Lower leg skin (tissue), 4 donors: ENCODE measurements around the gene ACP3. TPM values are rescaled to one million over a fixed set of nuclear protein-coding genes. Genes with fewer than 3 reads are reported as not detected.

ENCODE experiments used
- DNase-seq, 2 donors: peaks; one replicate each; pipeline ENCODE4 v3.0.0-alpha.2; 2019; ENCODE audit warnings: low spot score in 2 of 2
- H3K4me3 ChIP-seq: fragments of 200-600 bp; sonication (generic); 2 replicates; pipeline ENCODE4 v1.5.1; 2017; ENCODE audit warnings: mild to moderate bottlenecking, low read depth; ENCODE audit not compliant: poor library complexity, severe bottlenecking
- POLR2A ChIP-seq, 2 donors: fragments of 450-650 bp; IDR thresholded peaks; one replicate each; pipeline ENCODE4 v1.6.1; 2016 to 2017; ENCODE audit warnings: antibody characterized with exemption in 2 of 2, mild to moderate bottlenecking in 1 of 2, moderate library complexity in 1 of 2
- WGBS, 2 donors: methylation state at CpG; one replicate each; pipeline ENCODE4 v1.1.5; 2018; 5-methylcytosine and 5-hydroxymethylcytosine counted together
- intact Hi-C: fragments of 100-400 bp; cut with DNase I; formaldehyde crosslinking; loops from one replicate; pipeline ENCODE4 v1.15.0; 2023; ENCODE audit warnings: low total_unique reads
- total RNA-seq, 4 donors: library from RNA; depleted of rRNA; stranded (reverse); fragments of >200 nt; gene quantifications; one replicate each; pipeline ENCODE4 v1.1.0, GENCODE V29; 2016
- TF ChIP-seq, protein P1 (sequence below), 3 donors: fragments of 450-650 bp; IDR thresholded peaks; one replicate each; pipeline ENCODE4 v1.5.1; 2016; ENCODE audit warnings: antibody characterized with exemption in 3 of 3, mild to moderate bottlenecking in 3 of 3, moderate library complexity in 2 of 3

ACP3 gene
- total RNA-seq, 4 donors from 2014 or later = 50.0 to 111 (median 73.9) TPM

DNA sequence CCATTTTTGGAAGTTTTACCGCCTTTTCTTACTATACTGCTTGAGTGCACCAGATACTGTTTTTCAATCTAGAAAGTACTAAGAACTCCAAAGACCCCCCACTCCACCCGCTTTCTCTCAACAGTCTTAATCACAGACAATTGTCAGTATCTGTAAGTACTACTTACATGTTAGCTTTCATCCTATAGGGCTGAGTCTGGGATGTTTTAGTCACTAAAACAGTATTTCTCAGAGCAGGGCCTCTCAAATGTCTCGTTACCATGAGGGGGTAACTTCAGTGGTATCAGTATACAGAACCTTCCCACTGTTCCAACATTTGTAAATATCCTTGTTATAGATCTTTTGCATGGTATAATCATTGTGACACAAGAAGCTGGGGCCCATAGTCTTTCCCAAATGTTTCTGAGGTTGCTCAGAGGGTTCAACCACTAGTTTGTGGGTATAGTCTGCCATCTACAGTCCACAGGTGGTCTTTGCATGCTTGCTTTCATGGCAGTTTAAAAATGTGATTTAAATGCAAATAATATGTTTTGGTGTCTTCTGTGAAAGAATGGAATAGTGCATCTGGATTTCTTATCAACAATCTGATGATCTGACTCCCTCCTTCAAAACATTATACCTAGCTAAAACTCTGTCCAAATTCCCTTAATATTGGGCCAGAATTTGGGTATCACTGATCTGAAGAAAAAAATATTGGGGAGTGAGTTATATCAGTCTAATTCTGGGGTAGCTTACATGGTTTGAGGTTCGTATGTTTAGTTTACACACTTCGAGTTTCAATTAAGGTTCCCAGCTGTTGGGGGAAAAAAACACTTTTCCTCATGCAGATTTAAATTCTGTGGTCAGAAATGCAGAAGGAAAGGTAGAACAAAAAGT lies 82.1 kb downstream of the ACP3 start:
- intact Hi-C loops = loop anchor here (10.0 kb wide), 1 partner anchor 566 kb away; no protein-coding TSS in a partner anchor
- no peak for DNase-seq
- WGBS, 2 donors = 69 to 76% methylated on average over 5 of the region's 5 CpGs
- TF ChIP-seq POLR2A (IDR thresholded peaks at IDR 0.05) = no peak
- no peak overlapping the region for H3K4me3 ChIP-seq

DNA sequence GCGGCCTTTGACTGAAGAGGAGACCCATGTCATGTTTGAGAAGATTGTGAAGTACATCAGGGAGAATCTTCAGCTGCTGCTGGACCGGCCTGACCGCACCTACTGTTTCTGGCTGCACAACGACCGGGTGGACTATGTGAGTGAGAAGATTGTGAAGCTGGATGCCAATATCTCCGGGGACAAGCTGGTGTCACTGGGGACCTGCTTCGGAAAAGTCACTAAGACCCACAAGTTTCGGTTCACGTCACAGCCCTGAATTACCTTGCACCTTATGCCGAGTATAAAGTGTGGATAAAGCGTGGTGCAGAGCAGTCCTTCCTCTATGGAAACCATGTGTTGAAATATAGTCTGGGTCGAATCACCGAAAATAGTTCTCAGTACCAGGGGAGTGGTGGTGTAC lies 84.0 kb downstream of the ACP3 start:
- intact Hi-C loops = loop anchor here (5.0 kb wide), 1 partner anchor 369 kb away; no protein-coding TSS in a partner anchor
- no peak for DNase-seq
- no peak for TF ChIP-seq POLR2A (IDR thresholded peaks at IDR 0.05)
- TF ChIP-seq, protein P1, sequence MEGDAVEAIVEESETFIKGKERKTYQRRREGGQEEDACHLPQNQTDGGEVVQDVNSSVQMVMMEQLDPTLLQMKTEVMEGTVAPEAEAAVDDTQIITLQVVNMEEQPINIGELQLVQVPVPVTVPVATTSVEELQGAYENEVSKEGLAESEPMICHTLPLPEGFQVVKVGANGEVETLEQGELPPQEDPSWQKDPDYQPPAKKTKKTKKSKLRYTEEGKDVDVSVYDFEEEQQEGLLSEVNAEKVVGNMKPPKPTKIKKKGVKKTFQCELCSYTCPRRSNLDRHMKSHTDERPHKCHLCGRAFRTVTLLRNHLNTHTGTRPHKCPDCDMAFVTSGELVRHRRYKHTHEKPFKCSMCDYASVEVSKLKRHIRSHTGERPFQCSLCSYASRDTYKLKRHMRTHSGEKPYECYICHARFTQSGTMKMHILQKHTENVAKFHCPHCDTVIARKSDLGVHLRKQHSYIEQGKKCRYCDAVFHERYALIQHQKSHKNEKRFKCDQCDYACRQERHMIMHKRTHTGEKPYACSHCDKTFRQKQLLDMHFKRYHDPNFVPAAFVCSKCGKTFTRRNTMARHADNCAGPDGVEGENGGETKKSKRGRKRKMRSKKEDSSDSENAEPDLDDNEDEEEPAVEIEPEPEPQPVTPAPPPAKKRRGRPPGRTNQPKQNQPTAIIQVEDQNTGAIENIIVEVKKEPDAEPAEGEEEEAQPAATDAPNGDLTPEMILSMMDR (IDR thresholded peaks at IDR 0.05) = no peak
- 86 to 87% methylated on average over 13 of the region's 13 CpGs for WGBS, 2 donors
- H3K4me3 ChIP-seq = no peak overlapping the region

DNA sequence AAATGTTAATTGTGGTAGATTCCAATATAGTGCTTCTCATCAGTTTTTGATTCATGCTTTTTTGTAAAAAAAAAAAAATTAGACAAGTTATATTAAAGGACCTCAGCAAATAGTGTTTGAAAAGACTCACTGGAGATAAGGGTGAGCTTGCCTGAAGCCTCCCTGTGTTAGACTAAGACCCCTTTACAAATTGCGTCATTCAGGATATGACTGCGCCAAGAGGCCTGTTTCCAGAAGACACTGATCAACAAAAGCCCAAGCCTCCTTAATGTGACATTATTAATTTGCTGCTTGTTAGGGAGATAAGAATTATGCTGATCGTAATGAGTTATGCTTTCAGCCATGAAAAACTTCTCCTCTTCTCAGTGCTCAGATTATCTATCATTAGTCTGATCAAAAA lies 87.1 kb downstream of the ACP3 start:
- TF ChIP-seq POLR2A (IDR thresholded peaks at IDR 0.05) = no peak
- TF ChIP-seq, protein P1 (IDR thresholded peaks at IDR 0.05) = no peak
- intact Hi-C loops = loop anchor here (5.0 kb wide), 1 partner anchor 372 kb away; no protein-coding TSS in a partner anchor
- H3K4me3 ChIP-seq = no peak overlapping the region
- DNase-seq = no peak
- WGBS, 2 donors = 87 to 92% methylated on average over 3 of the region's 3 CpGs

DNA sequence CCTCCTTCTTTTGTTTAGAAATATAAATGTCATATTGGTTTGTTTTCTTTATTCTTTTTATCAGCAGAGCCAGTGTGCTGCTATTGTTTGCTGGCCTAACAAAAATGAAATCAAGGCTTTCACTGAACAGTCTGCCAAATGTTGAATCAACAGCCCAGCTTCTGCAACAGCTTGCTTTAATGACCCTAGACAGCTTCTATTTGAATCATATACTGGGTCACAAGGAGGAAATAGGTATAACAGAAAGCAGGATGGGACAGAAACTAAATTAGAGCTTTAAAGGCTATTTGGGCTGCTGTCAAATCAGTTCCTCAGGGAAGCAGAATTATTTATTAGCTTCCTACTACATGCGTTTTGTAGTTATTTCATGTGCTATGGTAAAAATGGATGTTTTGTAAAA lies 88.0 kb downstream of the ACP3 start:
- DNase-seq = no peak
- TF ChIP-seq POLR2A (IDR thresholded peaks at IDR 0.05) = no peak
- TF ChIP-seq, protein P1 (IDR thresholded peaks at IDR 0.05) = no peak
- no peak overlapping the region for H3K4me3 ChIP-seq
- 68 to 71% methylated on average over 1 of the region's 1 CpG for WGBS, 2 donors
- intact Hi-C loops = no loop called here

DNA sequence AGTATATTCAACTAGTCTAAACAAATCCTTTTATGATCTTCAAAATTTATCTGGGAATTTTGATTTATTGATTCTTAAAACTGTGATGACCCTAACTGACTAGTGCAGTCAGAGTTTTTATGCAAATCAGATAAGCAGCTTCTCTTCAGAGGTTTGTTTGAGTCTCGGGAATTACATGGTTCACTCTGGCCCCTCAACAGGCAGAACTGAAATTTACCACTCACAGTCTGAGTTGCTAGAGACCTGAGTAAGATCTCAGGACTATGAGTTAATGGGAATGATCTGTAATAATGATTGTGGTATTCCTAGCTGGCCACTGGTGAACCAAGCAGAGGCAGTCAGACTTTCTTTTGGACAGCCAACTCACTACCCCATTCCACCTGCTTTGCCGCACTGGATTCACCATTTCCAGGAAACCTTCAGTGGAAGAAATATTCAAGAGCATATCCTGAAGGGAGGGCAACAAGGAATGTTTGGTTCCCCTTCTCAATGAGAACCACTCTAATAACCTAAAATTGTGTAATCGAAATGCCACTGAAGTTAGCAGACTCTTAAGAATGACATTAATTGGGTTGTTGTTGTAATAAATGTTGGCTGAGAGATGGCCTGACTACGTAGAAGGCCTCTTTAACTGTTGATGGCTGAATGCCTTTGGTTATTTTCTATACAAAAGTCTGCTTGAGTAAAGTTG lies 88.5 kb downstream of the ACP3 start:
- no peak overlapping the region for H3K4me3 ChIP-seq
- no peak for DNase-seq
- no peak for TF ChIP-seq POLR2A (IDR thresholded peaks at IDR 0.05)
- TF ChIP-seq, protein P1 (IDR thresholded peaks at IDR 0.05) = no peak
- intact Hi-C loops = no loop called here
- WGBS, 2 donors = 88% methylated on average over 4 of the region's 4 CpGs

DNA sequence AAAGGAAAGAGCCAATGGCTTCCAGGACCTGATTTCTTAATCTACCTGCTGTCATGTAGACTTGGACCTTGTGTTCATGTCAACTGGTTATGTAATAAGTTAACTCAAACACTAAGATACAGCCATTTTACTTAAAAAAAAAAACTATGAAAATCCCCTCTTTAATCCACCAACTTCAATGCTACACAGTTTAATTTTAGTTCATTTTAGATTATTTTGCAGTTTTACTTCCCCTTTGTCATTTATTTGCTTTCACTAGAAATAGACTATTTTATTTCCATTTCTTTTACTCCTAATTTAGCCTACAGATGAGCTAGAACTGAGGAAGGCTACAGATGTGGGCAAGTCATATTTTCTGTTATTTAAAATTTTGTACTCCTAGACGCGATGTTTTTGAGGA lies 89.4 kb downstream of the ACP3 start:
- DNase-seq = no peak
- no peak overlapping the region for H3K4me3 ChIP-seq
- WGBS, 2 donors = 90 to 95% methylated on average over 2 of the region's 2 CpGs
- intact Hi-C loops = no loop called here
- no peak for TF ChIP-seq POLR2A (IDR thresholded peaks at IDR 0.05)
- TF ChIP-seq, protein P1 (IDR thresholded peaks at IDR 0.05) = no peak
